ENCODE results near the gene LRRC4C. TPM values are rescaled to one million over a fixed set of nuclear protein-coding genes. Genes with fewer than 3 reads are reported as not detected.

The LRRC4C gene
- total and polyA plus RNA-seq, 2 experiments from 2014 or later: 0.35 to 1.1 TPM

- TF ChIP-seq ZNF114 (CRISPR knock-in tag; IDR thresholded peaks at IDR 0.05): no peak
- TF ChIP-seq CREB1 (CRISPR knock-in tag; IDR thresholded peaks at IDR 0.05; ENCODE audit: low read depth): no peak
- TF ChIP-seq, protein P1, sequence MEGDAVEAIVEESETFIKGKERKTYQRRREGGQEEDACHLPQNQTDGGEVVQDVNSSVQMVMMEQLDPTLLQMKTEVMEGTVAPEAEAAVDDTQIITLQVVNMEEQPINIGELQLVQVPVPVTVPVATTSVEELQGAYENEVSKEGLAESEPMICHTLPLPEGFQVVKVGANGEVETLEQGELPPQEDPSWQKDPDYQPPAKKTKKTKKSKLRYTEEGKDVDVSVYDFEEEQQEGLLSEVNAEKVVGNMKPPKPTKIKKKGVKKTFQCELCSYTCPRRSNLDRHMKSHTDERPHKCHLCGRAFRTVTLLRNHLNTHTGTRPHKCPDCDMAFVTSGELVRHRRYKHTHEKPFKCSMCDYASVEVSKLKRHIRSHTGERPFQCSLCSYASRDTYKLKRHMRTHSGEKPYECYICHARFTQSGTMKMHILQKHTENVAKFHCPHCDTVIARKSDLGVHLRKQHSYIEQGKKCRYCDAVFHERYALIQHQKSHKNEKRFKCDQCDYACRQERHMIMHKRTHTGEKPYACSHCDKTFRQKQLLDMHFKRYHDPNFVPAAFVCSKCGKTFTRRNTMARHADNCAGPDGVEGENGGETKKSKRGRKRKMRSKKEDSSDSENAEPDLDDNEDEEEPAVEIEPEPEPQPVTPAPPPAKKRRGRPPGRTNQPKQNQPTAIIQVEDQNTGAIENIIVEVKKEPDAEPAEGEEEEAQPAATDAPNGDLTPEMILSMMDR (conservative IDR thresholded peaks at IDR 0.05; ENCODE audit: low read depth in 2 of 2): no peak
- TF ChIP-seq NANOG (IDR thresholded peaks at IDR 0.05; ENCODE audit: borderline replicate concordance): no peak
- no peak for TF ChIP-seq JUNB (IDR thresholded peaks at IDR 0.05; ENCODE audit: unreplicated experiment)
- TF ChIP-seq POLR2AphosphoS5 (IDR thresholded peaks at IDR 0.05; ENCODE audit: low read depth): no peak
Observed at GRCh38 chr11:40713083-40713482, 746.4 kb downstream of the LRRC4C start (continued).

GRCh38 chr11:40701027-40701426, 758.4 kb downstream of the LRRC4C start:
- TF ChIP-seq ETS1 (IDR thresholded peaks at IDR 0.05) (no peak), CREB1 (CRISPR knock-in tag; IDR thresholded peaks at IDR 0.05; ENCODE audit: low read depth) (no peak)
- Histone ChIP-seq H3K27me3 (ENCODE audit: insufficient read depth) (no peaks in the 10 kb centered on the region), H3K4me3 (no peak overlapping the region), H3K79me2 (replicated peaks; ENCODE audit: insufficient read depth) (no peaks in the 10 kb centered on the region), H4K20me1 (replicated peaks; ENCODE audit: insufficient read depth) (no peaks in the 10 kb centered on the region), H3K4me2 (no peak overlapping the region), H2AFZ (no peak overlapping the region), H3K36me3 (ENCODE audit: insufficient read depth) (no peaks in the 10 kb centered on the region), H3F3A (replicated peaks; ENCODE audit: low read depth) (no peaks in the 10 kb centered on the region), H3K9me2 (ENCODE audit: insufficient read depth) (no peaks in the 10 kb centered on the region), H3K27ac (ENCODE audit: low read depth) (no peak overlapping the region), H3K4me1 (ENCODE audit: insufficient read depth) (no peaks in the 10 kb centered on the region)
- no peaks in the 10 kb centered on the region; the same call in 2 of the 3 replicates for H3K36me3 Mint-ChIP-seq (ENCODE audit: low read depth)
- peaks cover 4% of the 10 kb centered on the region; the same call in 1 of the 3 replicates for H3K9me3 Mint-ChIP-seq
- ATAC-seq: no peak
- peaks cover 2% of the 10 kb centered on the region for H3K27me3 Mint-ChIP-seq (ENCODE audit: insufficient read depth, low read depth, poor library complexity)
- no peaks in the 10 kb centered on the region for H3K4me1 Mint-ChIP-seq
- no peak overlapping the region for H3K27ac Mint-ChIP-seq
- no peak for DNase-seq (ENCODE audit: low spot score)
- H3K4me3 Mint-ChIP-seq: no peak overlapping the region

DNA sequence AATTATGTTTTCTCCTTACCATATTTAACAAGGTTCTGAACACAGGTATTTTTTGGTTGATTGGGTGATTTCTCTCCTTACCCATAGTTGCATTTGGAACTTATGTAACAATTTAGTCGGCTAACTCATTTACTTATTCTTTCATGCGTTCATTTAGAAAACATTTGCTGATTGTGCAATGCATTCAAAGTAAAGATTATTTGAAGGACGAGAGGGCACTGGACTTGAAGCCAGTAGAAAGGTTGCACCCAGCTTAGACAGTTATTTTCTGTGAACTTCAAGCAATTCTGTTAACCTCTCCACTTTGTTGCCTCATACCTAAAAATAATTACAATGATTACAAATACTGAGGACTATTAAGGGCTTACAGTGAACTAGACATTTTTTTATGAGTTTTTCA, 769.6 kb downstream of the LRRC4C start:
- no peak overlapping the region for H3K4me2 ChIP-seq
- no peak for TF ChIP-seq EZH2phosphoT487 (IDR thresholded peaks at IDR 0.05; ENCODE audit: unreplicated experiment)
- TF ChIP-seq CREB1 (CRISPR knock-in tag; IDR thresholded peaks at IDR 0.05; ENCODE audit: low read depth): no peak
- no peak for TF ChIP-seq ETS1 (IDR thresholded peaks at IDR 0.05)
- TF ChIP-seq REST (IDR thresholded peaks at IDR 0.05; ENCODE audit: unreplicated experiment): no peak
- no peak for TF ChIP-seq STAT1 (IDR thresholded peaks at IDR 0.05; ENCODE audit: unreplicated experiment)
- TF ChIP-seq NANOG (IDR thresholded peaks at IDR 0.05; ENCODE audit: borderline replicate concordance): no peak
- TF ChIP-seq, protein P1 (conservative IDR thresholded peaks at IDR 0.05; ENCODE audit: low read depth in 2 of 2): no peak
- no peak for TF ChIP-seq ZNF114 (CRISPR knock-in tag; IDR thresholded peaks at IDR 0.05)

More for the DNA sequence above, 769.6 kb downstream of the LRRC4C start:
- H3K27ac Mint-ChIP-seq: no peak overlapping the region
- ATAC-seq (no peak), DNase-seq (ENCODE audit: low spot score) (no peak)
- H3K9me2 ChIP-seq (ENCODE audit: insufficient read depth): no peaks in the 10 kb centered on the region
- no peaks in the 10 kb centered on the region for H3F3A ChIP-seq (replicated peaks; ENCODE audit: low read depth)
- H3K79me2 ChIP-seq (replicated peaks; ENCODE audit: insufficient read depth): no peaks in the 10 kb centered on the region
- peaks cover 33% of the 10 kb centered on the region for H3K4me1 ChIP-seq (ENCODE audit: insufficient read depth)
- H4K20me1 ChIP-seq (replicated peaks; ENCODE audit: insufficient read depth): no peaks in the 10 kb centered on the region
- H3K36me3 ChIP-seq (ENCODE audit: insufficient read depth): no peaks in the 10 kb centered on the region
- H2AFZ ChIP-seq: no peak overlapping the region
- no peaks in the 10 kb centered on the region for H3K27me3 Mint-ChIP-seq (ENCODE audit: insufficient read depth, low read depth, poor library complexity)
- H3K4me3 ChIP-seq: no peak overlapping the region
- no peaks in the 10 kb centered on the region for H3K27me3 ChIP-seq (ENCODE audit: insufficient read depth)
- no peaks in the 10 kb centered on the region for H3K36me3 Mint-ChIP-seq (ENCODE audit: low read depth)
- H3K4me1 Mint-ChIP-seq: peaks cover 31% of the 10 kb centered on the region
- H3K4me3 Mint-ChIP-seq: no peak overlapping the region
- H3K9me3 Mint-ChIP-seq: no peaks in the 10 kb centered on the region
- no peak overlapping the region for H3K27ac ChIP-seq (ENCODE audit: low read depth)

Data from GM23338 (cell line).